Smooth muscle cell (in vitro differentiated cells): ENCODE data around the gene MEF2C. TPM values are rescaled to one million over a fixed set of nuclear protein-coding genes. Genes with fewer than 3 reads are reported as not detected.

Experiments
- DNase-seq: peaks from one replicate; lab custom pipeline; 2025; ENCODE audit not compliant: unreplicated experiment; lab: John Stamatoyannopoulos, UW
- H2AFZ ChIP-seq: fragments of 200-600 bp; sonication (generic); 2 replicates; pipeline ENCODE4 v1.6.0; 2016; ENCODE audit warnings: antibody characterized with exemption, low read depth, mild to moderate bottlenecking
- H3F3A ChIP-seq: fragments of 200-600 bp; sonication (generic); 2 replicates; pipeline ENCODE4 v1.6.0; 2017; ENCODE audit warnings: antibody characterized with exemption, low read depth
- H3K27ac ChIP-seq: fragments of 200-600 bp; sonication (generic); 2 replicates; pipeline ENCODE4 v1.5.1; 2016; ENCODE audit warnings: low read depth, mild to moderate bottlenecking
- H3K27me3 ChIP-seq: fragments of 200-600 bp; sonication (generic); 2 replicates; pipeline ENCODE4 v1.6.1; 2016; ENCODE audit warnings: low read depth, mild to moderate bottlenecking
- H3K36me3 ChIP-seq: fragments of 200-600 bp; sonication (generic); 2 replicates; pipeline ENCODE4 v1.5.1; 2016; ENCODE audit warnings: low read depth
- H3K4me1 ChIP-seq: fragments of 200-600 bp; sonication (generic); 2 replicates; pipeline ENCODE4 v1.5.1; 2016; ENCODE audit warnings: low read depth
- H3K4me2 ChIP-seq: fragments of 200-600 bp; sonication (generic); 2 replicates; pipeline ENCODE4 v1.6.0; 2016; ENCODE audit warnings: mild to moderate bottlenecking
- H3K4me3 ChIP-seq: fragments of 200-600 bp; sonication (generic); 2 replicates; pipeline ENCODE4 v1.5.1; 2016; ENCODE audit warnings: mild to moderate bottlenecking
- H3K79me2 ChIP-seq: fragments of 200-600 bp; sonication (generic); 2 replicates; pipeline ENCODE4 v1.6.0; 2016; ENCODE audit warnings: low read depth, mild to moderate bottlenecking
- H3K9ac ChIP-seq: fragments of 200-600 bp; sonication (generic); 2 replicates; pipeline ENCODE4 v1.6.0; 2016; ENCODE audit warnings: low read depth
- H3K9me3 ChIP-seq: fragments of 200-600 bp; sonication (generic); replicated peaks from 2 replicates; pipeline ENCODE4 v1.5.1; 2016; ENCODE audit warnings: low read depth
- H4K20me1 ChIP-seq: fragments of 200-600 bp; sonication (generic); 2 replicates; pipeline ENCODE4 v1.6.0; 2016; ENCODE audit warnings: low read depth
- WGBS: methylation state at CpG from one replicate; pipeline ENCODE4 v1.1.7; 2016; ENCODE audit warnings: low lambda C conversion rate; 5-methylcytosine and 5-hydroxymethylcytosine counted together
- polyA plus RNA-seq: library from polyadenylated mRNA; unstranded; fragments of >200 nt; fragmentation: Nextera tagmentation; extraction: Ambion mirVana; gene quantifications from 2 replicates; pipeline ENCODE4 v1.2.1, GENCODE V29; 2016
- total RNA-seq: library from RNA; depleted of rRNA; stranded (reverse); fragments of >200 nt; gene quantifications from 2 replicates; pipeline ENCODE4 v1.2.3, GENCODE V29; 2014
- TF ChIP-seq, protein P1 (sequence below): fragments of 200-600 bp; sonication (generic); IDR thresholded peaks from 2 replicates; pipeline ENCODE4 v1.5.1; 2017; ENCODE audit warnings: borderline replicate concordance, mild to moderate bottlenecking, antibody characterized with exemption; ENCODE audit not compliant: insufficient read depth, poor library complexity, severe bottlenecking

The MEF2C gene
- total and polyA plus RNA-seq, 2 experiments from 2014 or later: 11.4 to 14.0 TPM

DNA sequence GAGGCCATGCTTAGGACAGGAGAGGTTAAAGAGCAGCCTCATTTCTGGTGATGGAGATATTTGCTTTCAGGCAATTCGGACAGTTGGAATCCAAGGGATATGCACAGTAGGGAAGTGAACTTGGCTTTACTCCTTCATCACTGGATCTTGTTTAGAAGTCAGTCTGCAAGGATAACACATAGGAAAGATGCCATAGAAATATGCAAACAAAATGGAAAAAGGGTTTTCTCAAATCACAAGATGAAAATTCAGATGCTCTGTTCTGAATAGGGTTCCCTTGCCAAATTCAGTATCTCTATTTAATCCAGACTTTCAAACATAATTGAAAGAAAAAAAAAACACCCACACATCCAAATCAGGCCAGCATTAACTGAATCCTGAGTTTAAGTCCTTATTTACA is 166.9 kb downstream of the MEF2C start:
- Histone ChIP-seq H3K9me3 (no peaks in the 10 kb centered on the region), H3K4me2 (no peak overlapping the region), H3K9ac (no peak overlapping the region), H3F3A (no peaks in the 10 kb centered on the region), H4K20me1 (no peaks in the 10 kb centered on the region), H3K27me3 (no peaks in the 10 kb centered on the region), H3K36me3 (no peaks in the 10 kb centered on the region), H3K79me2 (no peaks in the 10 kb centered on the region), H3K4me1 (no peaks in the 10 kb centered on the region), H3K27ac (no peak overlapping the region), H2AFZ (no peak overlapping the region), H3K4me3 (no peak overlapping the region)
- TF ChIP-seq, protein P1, sequence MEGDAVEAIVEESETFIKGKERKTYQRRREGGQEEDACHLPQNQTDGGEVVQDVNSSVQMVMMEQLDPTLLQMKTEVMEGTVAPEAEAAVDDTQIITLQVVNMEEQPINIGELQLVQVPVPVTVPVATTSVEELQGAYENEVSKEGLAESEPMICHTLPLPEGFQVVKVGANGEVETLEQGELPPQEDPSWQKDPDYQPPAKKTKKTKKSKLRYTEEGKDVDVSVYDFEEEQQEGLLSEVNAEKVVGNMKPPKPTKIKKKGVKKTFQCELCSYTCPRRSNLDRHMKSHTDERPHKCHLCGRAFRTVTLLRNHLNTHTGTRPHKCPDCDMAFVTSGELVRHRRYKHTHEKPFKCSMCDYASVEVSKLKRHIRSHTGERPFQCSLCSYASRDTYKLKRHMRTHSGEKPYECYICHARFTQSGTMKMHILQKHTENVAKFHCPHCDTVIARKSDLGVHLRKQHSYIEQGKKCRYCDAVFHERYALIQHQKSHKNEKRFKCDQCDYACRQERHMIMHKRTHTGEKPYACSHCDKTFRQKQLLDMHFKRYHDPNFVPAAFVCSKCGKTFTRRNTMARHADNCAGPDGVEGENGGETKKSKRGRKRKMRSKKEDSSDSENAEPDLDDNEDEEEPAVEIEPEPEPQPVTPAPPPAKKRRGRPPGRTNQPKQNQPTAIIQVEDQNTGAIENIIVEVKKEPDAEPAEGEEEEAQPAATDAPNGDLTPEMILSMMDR: no peak
- 90% methylated on average over 1 of the region's 1 CpG for WGBS
- DNase-seq: no peak

DNA sequence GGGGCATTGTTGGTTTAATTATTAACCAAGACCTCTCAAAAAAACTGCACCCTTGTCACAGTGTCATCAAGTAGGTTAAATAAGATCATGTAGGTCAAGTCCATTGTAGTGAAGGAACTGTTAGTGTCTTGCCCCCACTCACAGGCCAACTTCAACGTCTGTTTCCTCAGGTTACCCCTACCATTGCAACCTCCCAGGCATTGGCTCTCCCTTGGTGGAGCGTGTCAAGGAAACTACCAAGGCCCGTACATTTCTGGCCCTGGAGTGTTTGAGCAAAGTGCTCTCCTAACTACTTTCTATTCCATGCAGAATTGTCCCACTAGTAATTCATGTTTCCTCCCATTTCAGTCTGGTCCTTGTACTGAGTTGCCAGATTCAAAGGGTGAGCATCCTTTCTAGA is 167.5 kb downstream of the MEF2C start:
- 89% methylated on average over 3 of the region's 3 CpGs for WGBS
- Histone ChIP-seq H3F3A (no peaks in the 10 kb centered on the region), H3K36me3 (no peaks in the 10 kb centered on the region), H3K9me3 (no peaks in the 10 kb centered on the region), H3K4me2 (no peak overlapping the region), H4K20me1 (no peaks in the 10 kb centered on the region), H3K27ac (no peak overlapping the region), H2AFZ (no peak overlapping the region), H3K79me2 (no peaks in the 10 kb centered on the region), H3K4me1 (no peaks in the 10 kb centered on the region), H3K9ac (no peak overlapping the region), H3K4me3 (no peak overlapping the region), H3K27me3 (no peaks in the 10 kb centered on the region)
- DNase-seq: no peak
- TF ChIP-seq, protein P1: no peak

DNA sequence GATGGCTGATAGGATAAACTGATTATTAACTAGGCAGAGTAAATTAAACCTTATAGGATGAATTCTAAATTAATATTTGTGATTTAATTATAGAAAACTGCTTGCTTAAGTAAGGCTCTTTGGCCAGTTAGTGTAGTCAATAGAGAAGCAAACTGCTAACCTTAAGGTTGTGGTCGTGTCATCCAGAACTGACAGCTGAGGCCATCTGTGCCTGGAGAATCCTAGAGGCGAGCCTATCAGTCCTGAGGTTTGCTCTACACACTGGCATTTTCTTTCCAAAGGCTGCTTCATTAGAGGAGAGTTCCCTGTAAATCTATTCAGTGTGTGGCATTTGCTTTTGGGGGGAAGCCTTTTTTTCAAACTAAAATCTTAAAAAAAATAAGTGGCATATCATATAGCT is 169.2 kb downstream of the MEF2C start:
- no peak overlapping the region for H2AFZ ChIP-seq
- DNase-seq: no peak
- no peaks in the 10 kb centered on the region for H3K79me2 ChIP-seq
- no peaks in the 10 kb centered on the region for H3F3A ChIP-seq
- no peak overlapping the region for H3K4me2 ChIP-seq
- no peak overlapping the region for H3K4me3 ChIP-seq
- no peak overlapping the region for H3K27ac ChIP-seq
- H4K20me1 ChIP-seq: no peaks in the 10 kb centered on the region
- no peak overlapping the region for H3K9ac ChIP-seq
- H3K9me3 ChIP-seq: no peaks in the 10 kb centered on the region
- no peaks in the 10 kb centered on the region for H3K36me3 ChIP-seq
- H3K4me1 ChIP-seq: no peaks in the 10 kb centered on the region
- 80% methylated on average over 2 of the region's 2 CpGs for WGBS
- no peaks in the 10 kb centered on the region for H3K27me3 ChIP-seq
- TF ChIP-seq, protein P1: no peak

DNA sequence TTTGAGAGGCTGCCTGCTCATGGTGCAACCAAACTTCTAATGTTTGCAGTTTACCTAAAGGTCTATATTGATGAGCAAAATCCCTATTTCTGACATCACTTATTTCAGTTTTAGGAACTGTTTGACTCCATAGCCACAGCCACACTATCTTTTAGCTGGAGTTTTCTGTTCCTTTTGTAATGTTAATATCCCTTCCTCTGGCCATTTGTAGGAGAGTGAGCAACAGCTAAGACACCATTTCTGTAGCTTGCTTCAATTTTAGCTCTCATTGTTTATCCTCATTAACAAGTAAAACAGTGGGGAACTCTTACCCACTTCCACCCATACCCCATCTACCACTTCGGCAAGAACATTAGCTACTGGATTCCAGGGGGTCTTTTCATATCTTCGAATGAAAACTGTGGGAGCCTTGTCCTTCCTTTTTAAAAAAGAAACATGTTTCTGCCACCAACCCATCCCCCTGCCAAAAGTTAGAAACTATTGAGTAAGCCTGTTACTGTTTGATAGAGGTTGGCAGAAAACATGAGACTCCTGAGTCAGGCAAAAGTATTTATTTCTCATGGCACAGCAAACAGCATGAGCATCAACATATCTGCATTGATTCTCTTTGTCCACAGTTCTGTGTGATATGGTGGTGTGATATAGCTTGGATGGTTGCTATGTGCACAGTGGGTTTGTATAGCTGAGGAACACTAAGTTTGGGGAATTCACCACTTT is 174.1 kb downstream of the MEF2C start:
- 78% methylated on average over 2 of the region's 2 CpGs for WGBS
- Histone ChIP-seq H3K27ac (no peak overlapping the region), H3K79me2 (no peaks in the 10 kb centered on the region), H4K20me1 (no peaks in the 10 kb centered on the region), H3K27me3 (no peaks in the 10 kb centered on the region), H3K4me2 (no peak overlapping the region), H3F3A (no peaks in the 10 kb centered on the region), H3K4me3 (no peak overlapping the region), H3K36me3 (no peaks in the 10 kb centered on the region), H2AFZ (no peak overlapping the region), H3K9me3 (no peaks in the 10 kb centered on the region), H3K9ac (no peak overlapping the region), H3K4me1 (no peaks in the 10 kb centered on the region)
- no peak for DNase-seq
- TF ChIP-seq, protein P1: no peak
